NOMO-1 treated with DMSO at 0.1 percent for 48 hours (cell line): ENCODE data around the gene HLA-DOA.
A peak's percentile ranks its signal among the peaks of the same experiment; 100 is the strongest.

Source experiments
- DNase-seq: peaks from one replicate; lab custom pipeline; 2025; ENCODE audit not compliant: unreplicated experiment; lab: John Stamatoyannopoulos, UW

Gene HLA-DOA

DNA sequence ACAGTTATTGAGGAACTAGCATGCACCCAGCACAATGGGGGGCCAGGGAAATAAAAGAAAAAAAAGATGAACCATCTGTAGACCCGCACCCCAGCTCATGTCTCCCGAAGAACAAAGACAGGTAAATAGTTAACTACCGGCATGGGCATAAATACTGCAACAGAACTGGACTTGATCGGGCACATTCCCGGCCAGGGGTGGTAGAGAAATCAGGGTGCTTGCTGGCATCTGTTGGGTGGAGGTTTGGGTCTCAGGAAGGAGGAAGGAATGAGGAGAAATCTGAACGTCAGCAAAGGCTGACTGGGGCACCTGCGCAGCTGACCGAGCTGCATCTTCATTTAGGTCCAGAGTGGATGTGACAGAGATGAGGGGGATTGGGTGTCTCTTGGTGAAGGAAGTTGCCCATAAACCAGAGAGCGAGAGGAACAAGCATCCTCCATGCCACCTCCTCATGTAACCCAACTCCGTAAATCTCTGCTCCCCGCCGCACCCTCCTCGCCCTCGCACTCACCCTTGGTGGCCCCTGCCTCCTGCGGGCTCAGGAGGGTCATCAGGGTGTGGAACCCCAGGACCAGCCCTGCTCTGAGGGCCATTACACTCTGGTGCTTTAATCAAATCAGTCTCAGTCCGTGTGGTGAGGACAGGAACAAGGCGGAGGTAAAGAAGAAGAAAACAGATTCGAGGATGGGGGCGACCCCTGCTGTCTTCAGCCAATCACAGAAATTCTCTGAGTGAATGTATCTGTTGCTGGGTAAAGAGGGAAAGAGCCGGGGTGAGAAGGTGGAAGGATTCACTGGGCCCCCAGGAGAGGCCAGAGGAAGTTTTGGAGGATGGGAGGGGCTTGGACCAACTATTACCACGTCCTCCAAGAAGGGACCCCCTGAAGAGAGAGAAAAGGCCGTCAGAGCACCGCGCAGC lies at the start of gene HLA-DOA:
Gene HLA-DOA, minus strand, starts transcription at position 648 of the 918 bp plus-strand sequence.
- DNase-seq = peak; percentile 85

- peak; percentile 71 for DNase-seq
Observed at GRCh38 chr6:33057222-33058150, 48.1 kb upstream of the HLA-DOA start.

DNA sequence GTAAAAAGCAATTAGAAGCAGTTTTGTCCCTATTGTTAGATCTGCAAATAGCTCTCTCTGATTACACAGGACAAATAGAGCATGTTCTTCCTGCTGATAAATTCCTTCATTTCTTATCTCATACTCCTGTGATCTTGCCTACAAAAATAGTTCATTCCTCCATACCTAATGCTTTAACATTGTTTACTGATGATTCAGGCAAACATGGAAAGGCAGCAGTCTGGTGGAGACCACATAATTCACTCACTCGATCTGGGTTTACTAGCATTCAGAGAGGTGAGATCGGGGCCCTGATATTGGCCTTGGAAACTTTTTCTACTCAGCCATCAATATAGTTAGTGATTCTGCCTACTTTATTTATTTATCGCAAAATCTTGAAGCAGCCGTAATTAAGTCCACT lies 43.8 kb upstream of the HLA-DOA start:
- DNase-seq = no peak

- DNase-seq = no peak
Observed at GRCh38 chr6:33052627-33053026, 43.2 kb upstream of the HLA-DOA start.

- peak; percentile 60 for DNase-seq
Observed at GRCh38 chr6:33050014-33050810, 40.8 kb upstream of the HLA-DOA start.

GRCh38 chr6:33049323-33050013 lies 40.1 kb upstream of the HLA-DOA start:
- no peak for DNase-seq

GRCh38 chr6:33040157-33040556 lies 30.8 kb upstream of the HLA-DOA start:
- DNase-seq = no peak

DNA sequence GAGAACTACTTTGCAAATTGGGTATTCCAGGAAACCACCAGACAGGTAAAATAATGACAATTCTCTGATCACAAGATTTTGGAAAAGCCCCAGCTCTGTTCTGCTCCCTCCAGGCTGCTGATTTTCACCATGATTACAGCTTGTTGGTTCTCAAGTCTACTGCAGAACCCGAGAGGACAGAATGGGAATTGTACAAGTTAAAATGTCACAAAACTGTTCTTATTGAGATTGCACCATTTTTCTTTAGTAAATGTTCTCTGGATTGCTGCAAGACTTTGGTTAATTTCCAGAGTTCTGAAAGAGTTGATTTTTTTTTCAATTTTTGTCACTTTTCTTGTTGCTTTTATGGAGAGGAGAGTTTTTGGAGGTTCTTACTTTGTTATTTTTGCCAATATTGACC lies 27.1 kb upstream of the HLA-DOA start:
- DNase-seq = no peak

- DNase-seq = no peak
Observed at GRCh38 chr6:33034554-33034953, 25.2 kb upstream of the HLA-DOA start.

- no peak for DNase-seq
Observed at GRCh38 chr6:33030245-33030644, 20.9 kb upstream of the HLA-DOA start.

DNA sequence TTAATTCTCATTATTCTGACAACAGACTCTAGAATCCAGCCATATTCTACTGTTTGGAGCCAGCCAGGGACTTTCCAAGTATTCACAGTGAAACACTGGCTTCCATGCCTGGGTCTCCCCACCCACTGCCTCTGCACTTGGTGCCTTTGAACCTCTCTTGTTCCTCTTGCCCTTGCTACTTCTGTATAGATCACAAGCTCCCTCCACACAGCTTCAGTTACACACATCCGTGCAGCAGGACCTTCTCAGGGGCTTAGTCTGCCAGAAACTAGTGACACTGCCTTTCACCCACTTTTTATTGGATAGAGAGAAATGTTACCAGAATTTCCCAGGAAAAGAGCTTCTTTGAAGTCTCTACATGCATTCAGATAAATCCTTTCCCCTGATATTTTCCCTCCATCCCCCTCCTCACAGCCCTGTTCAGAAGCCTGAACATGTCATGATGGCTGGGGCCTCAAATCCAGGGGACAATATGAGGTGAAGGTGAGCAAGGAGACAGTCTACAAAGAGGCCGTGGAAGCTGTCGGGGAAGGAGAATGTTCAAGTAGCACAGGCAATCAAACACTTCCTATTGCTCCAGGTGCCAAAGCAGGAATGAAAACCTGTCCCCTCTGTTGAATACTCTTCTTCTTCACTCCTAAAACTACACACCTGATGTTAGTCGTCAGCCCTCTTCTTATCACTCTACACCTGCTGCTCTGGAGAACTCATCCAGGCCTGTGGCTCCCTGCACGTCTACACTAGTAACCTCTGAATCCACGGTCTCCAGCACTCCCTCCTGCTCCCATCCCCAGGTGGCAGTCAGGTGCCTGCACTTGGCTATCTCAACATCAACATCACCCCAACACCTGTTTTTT lies 20.2 kb upstream of the HLA-DOA start:
- peak; percentile 80 for DNase-seq

DNA sequence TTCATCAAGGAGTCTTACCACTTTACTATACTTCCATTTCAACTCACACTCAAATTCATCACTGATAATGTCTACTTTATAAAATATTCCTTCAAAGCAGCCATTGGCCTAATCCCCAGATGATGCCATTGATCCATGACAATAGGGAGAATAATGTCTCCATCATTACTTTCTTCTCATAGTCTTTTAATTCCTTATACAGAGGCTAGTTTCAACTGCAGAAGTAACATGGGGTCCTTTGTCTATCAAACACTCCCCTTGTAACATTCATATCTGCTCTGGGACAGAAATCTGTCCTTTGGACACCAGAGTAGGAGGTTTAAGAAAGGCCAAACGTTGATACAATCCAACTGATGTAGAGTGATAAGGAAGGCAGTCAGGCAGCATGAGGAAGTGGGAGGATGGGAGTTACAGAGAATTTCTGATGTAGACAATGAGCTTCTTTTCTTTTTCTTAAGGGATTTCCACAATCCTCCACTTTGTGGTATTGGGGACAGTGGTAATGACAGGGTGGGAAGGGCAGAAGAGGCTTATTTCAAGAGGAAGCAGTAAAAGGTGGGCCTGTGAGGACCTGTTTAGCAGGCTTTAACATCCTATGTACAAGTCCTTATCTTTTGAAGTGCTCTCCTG lies 18.9 kb upstream of the HLA-DOA start:
- peak; percentile 17 for DNase-seq

GRCh38 chr6:33024521-33024920 lies 15.1 kb upstream of the HLA-DOA start:
- no peak for DNase-seq

GRCh38 chr6:33023536-33023935 lies 14.1 kb upstream of the HLA-DOA start:
- DNase-seq = no peak

DNA sequence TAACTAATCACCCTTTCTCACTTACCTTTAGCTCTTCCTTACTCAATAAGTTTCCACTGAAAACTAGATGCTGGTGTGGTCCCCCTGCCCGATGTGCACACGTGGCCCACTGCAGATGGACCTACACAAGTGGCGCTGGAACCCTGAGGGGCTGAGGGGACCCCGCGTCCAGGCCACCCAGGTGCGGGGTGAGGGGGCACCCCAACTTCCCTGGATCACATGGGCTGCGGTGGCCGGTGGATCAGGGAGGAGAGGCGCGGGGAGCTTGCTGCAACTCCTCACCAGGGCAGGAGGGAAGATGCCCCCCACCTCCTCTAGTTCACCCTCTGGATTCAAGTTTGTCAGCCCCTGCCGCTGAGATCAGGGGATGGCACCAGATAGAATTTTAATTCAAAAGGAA lies 12.5 kb upstream of the HLA-DOA start:
- DNase-seq = no peak

GRCh38 chr6:33019372-33019771 lies 10.0 kb upstream of the HLA-DOA start:
- DNase-seq = no peak

DNA sequence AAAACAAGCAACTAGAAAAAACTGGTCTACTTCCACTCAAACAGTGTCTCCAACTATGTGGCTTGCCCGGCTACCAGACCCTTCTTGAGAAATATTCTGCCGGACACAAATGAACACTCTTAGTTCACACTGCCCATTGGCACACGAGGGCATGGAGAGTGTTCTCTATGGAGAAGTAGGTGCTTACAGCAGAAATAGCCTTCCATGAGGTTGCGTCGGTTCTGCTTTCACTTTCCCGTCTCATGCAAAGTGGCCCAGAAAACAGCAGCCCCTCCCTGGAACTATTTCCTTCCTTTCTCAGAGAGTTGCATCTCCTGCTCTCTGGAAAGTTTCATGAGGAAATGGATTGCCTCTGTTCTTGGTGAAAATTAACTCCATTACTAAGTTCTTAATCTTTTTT lies 9.5 kb upstream of the HLA-DOA start:
- DNase-seq = peak; percentile 98

GRCh38 chr6:33018418-33018817 lies 9.0 kb upstream of the HLA-DOA start:
- no peak for DNase-seq
